GM20431 (cell line): Measurements from ENCODE around the gene ACTL9.

Experiments used
- in situ Hi-C: fragments of 300-500 bp; cut with MseI, MboI; formaldehyde crosslinking; loops from one replicate; pipeline ENCODE4 v1.15.0; 2020; ENCODE audit warnings: low sequenced_read_pairs; ENCODE audit not compliant: unreplicated experiment

ACTL9 gene

GRCh38 chr19:8688930-8689329 is 9.7 kb downstream of the ACTL9 start:
- in situ Hi-C loops = no loop called here

GRCh38 chr19:8686549-8686948 is 12.0 kb downstream of the ACTL9 start:
- in situ Hi-C loops = no loop called here

- in situ Hi-C loops = no loop called here
Observed at GRCh38 chr19:8684001-8684902, 14.3 kb downstream of the ACTL9 start.

GRCh38 chr19:8682931-8683330 is 15.7 kb downstream of the ACTL9 start:
- in situ Hi-C loops = no loop called here

- in situ Hi-C loops = no loop called here
Observed at GRCh38 chr19:8682472-8682871, 16.1 kb downstream of the ACTL9 start.

GRCh38 chr19:8681345-8682029 is 17.1 kb downstream of the ACTL9 start:
- in situ Hi-C loops = no loop called here

GRCh38 chr19:8680676-8681344 is 17.8 kb downstream of the ACTL9 start:
- in situ Hi-C loops = no loop called here

- in situ Hi-C loops = no loop called here
Observed at GRCh38 chr19:8678244-8678807, 20.3 kb downstream of the ACTL9 start.

GRCh38 chr19:8675066-8675465 is 23.5 kb downstream of the ACTL9 start:
- in situ Hi-C loops = no loop called here

- in situ Hi-C loops = no loop called here
Observed at GRCh38 chr19:8673276-8673891, 25.2 kb downstream of the ACTL9 start.

- in situ Hi-C loops = no loop called here
Observed at GRCh38 chr19:8666814-8667405, 31.7 kb downstream of the ACTL9 start.

GRCh38 chr19:8665468-8666213 is 33.0 kb downstream of the ACTL9 start:
- in situ Hi-C loops = no loop called here

GRCh38 chr19:8664671-8665057 is 33.9 kb downstream of the ACTL9 start:
- in situ Hi-C loops = no loop called here

GRCh38 chr19:8663920-8664670 is 34.5 kb downstream of the ACTL9 start:
- in situ Hi-C loops = no loop called here

- in situ Hi-C loops = no loop called here
Observed at GRCh38 chr19:8662263-8662662, 36.3 kb downstream of the ACTL9 start.

- in situ Hi-C loops = no loop called here
Observed at GRCh38 chr19:8659905-8660304, 38.7 kb downstream of the ACTL9 start.

- in situ Hi-C loops = no loop called here
Observed at GRCh38 chr19:8657869-8658268, 40.7 kb downstream of the ACTL9 start.

GRCh38 chr19:8655340-8655709 is 43.3 kb downstream of the ACTL9 start:
- in situ Hi-C loops = no loop called here
